Fibroblast of lung (primary cell): Measurements from ENCODE around the gene DND1. TPM values are rescaled to one million over a fixed set of nuclear protein-coding genes. Genes with fewer than 3 reads are reported as not detected.
"Not testable (repeated sequence)": the region's sequence is repeated elsewhere in the genome, so short reads cannot be mapped to it uniquely, and the experiment has no call there.

Source experiments
- DNase-seq, 2 donors: peaks; one replicate each; pipeline versions ENCODE4 v3.0.0 to v3.0.0-alpha.2; 2010; ENCODE audit warnings: low read depth in 2 of 2
- H2AFZ ChIP-seq: 2 replicates; pipeline ENCODE4 v1.5.1; 2012; ENCODE audit warnings: low read length, control low read depth, inconsistent platforms
- H3K27ac ChIP-seq: 2 replicates; pipeline ENCODE4 v1.5.1; 2011; ENCODE audit warnings: low read length, control low read depth; ENCODE audit not compliant: insufficient read depth
- H3K27me3 ChIP-seq: 2 replicates; pipeline ENCODE4 v1.5.1; 2011; ENCODE audit warnings: mild to moderate bottlenecking, low read length; ENCODE audit not compliant: control insufficient read depth, insufficient read depth
- H3K36me3 ChIP-seq: 2 replicates; pipeline ENCODE4 v1.5.1; 2011; ENCODE audit warnings: low read length; ENCODE audit not compliant: control insufficient read depth, insufficient read depth
- H3K4me1 ChIP-seq: 2 replicates; pipeline ENCODE4 v1.5.1; 2011; ENCODE audit warnings: low read length; ENCODE audit not compliant: control insufficient read depth, insufficient read depth; ENCODE audit errors: extremely low read depth
- H3K4me2 ChIP-seq: 2 replicates; pipeline ENCODE4 v1.5.1; 2011; ENCODE audit warnings: low read length, control low read depth; ENCODE audit not compliant: insufficient read depth; ENCODE audit errors: extremely low read depth
- H3K4me3 ChIP-seq, 4 experiments: fragments of 200-600 bp in 1 of 4; sonication (generic) in 1 of 4; replicated peaks in 1 of 4; 2 replicates each; pipeline ENCODE4 v1.5.1; 2011 to 2016; ENCODE audit warnings: low read length in 4 of 4, low read depth in 3 of 4, mild to moderate bottlenecking in 3 of 4, control low read depth in 2 of 4, inconsistent platforms in 1 of 4, mixed read lengths in 1 of 4; ENCODE audit not compliant: insufficient read depth in 1 of 4; ENCODE audit errors: control extremely low read depth in 1 of 4
- H3K79me2 ChIP-seq: 2 replicates; pipeline ENCODE4 v1.5.1; 2012; ENCODE audit warnings: mild to moderate bottlenecking, low read length, inconsistent platforms; ENCODE audit not compliant: control insufficient read depth, insufficient read depth
- H3K9ac ChIP-seq: 2 replicates; pipeline ENCODE4 v1.5.1; 2011; ENCODE audit warnings: mild to moderate bottlenecking, low read length, control low read depth; ENCODE audit not compliant: insufficient read depth
- H3K9me3 ChIP-seq: 2 replicates; pipeline ENCODE4 v1.5.1; 2012; ENCODE audit warnings: low read depth, low read length; ENCODE audit not compliant: control insufficient read depth, insufficient read depth
- H4K20me1 ChIP-seq: 2 replicates; pipeline ENCODE4 v1.5.1; 2011; ENCODE audit warnings: low read length; ENCODE audit not compliant: control insufficient read depth, insufficient read depth; ENCODE audit errors: extremely low read depth
- CTCF ChIP-seq, 2 donors: IDR thresholded peaks in 1 of 2; conservative IDR thresholded peaks in 1 of 2; 1 replicate in 1 of 2; 2 replicates in 1 of 2; pipeline ENCODE4 v1.5.1; 2011 to 2012; ENCODE audit warnings: low read length in 2 of 2, control low read depth in 1 of 2, inconsistent platforms in 1 of 2, low read depth in 1 of 2, mild to moderate bottlenecking in 1 of 2
- EZH2 ChIP-seq: IDR thresholded peaks from 2 replicates; pipeline ENCODE4 v1.5.1; 2012; ENCODE audit warnings: low read length, control low read depth, mild to moderate bottlenecking; ENCODE audit errors: missing control alignments
- polyA plus RNA-seq, 2 donors: library from polyadenylated mRNA; depleted of rRNA in 1 of 2; stranded (reverse) in 1 of 2; unstranded in 1 of 2; fragments of >200 nt; gene quantifications; 2 replicates each; pipeline ENCODE4 v1.2.1, GENCODE V29; 2011 to 2012; ENCODE audit warnings: missing spikeins in 1 of 2
- total RNA-seq: library from RNA; depleted of rRNA; stranded (reverse); fragments of >200 nt; gene quantifications from 2 replicates; pipeline ENCODE4 v1.2.1, GENCODE V29; 2014

Gene DND1
- total and polyA plus RNA-seq, 2 donors (not counting 1 experiment from before 2014, with no cell fraction given) = 0.15 to 0.33 TPM

DNA sequence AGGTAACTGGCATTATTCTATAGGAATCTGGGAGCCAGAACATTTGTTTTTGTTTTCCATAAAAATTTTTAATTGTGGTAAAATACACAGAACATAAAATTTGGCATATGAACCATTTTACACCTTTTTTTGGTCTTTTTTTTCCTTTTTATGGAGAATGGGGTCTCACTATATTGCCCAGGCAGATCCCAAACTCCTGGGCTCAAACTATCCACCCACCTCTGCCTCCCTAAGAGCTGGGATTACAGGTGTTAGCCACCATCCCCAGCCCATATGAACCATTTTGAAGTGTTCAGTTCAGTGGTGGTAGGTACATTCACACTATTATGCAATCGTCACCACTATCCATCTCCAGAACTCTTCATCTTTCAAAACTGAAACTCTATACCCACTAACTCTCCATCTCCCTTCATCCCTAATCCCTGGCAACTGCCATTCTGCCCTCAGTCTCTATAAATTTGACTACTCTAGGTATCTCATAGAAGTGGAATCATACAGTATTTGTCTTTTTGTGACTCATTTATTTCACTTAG, 40.3 kb upstream of the DND1 start:
- TF ChIP-seq CTCF (conservative IDR thresholded peaks at IDR 0.05 in 1 of 2, IDR thresholded peaks at IDR 0.05 in 1 of 2; ENCODE audit: low read depth in 1 of 2, low read length in 2 of 2) = no peak
- TF ChIP-seq EZH2 = no peak
- no peaks in the 10 kb centered on the region for H3K36me3 ChIP-seq
- no peak overlapping the region for H3K4me2 ChIP-seq
- H3K4me1 ChIP-seq = no peaks in the 10 kb centered on the region
- H3K4me3 ChIP-seq = no peak overlapping the region
- H3K27ac ChIP-seq = no peak overlapping the region
- H3K9ac ChIP-seq = no peak overlapping the region
- no peak overlapping the region for H2AFZ ChIP-seq
- H3K27me3 ChIP-seq = no peaks in the 10 kb centered on the region
- H3K9me3 ChIP-seq = no peaks in the 10 kb centered on the region
- DNase-seq = no peak
- no peaks in the 10 kb centered on the region for H4K20me1 ChIP-seq
- H3K79me2 ChIP-seq = no peaks in the 10 kb centered on the region

- H3K79me2 ChIP-seq = no peaks in the 10 kb centered on the region
- no peak for DNase-seq
- no peaks in the 10 kb centered on the region for H3K4me1 ChIP-seq
- no peaks in the 10 kb centered on the region for H4K20me1 ChIP-seq
- no peak overlapping the region for H3K4me2 ChIP-seq
- H3K9ac ChIP-seq = no peak overlapping the region
- no peaks in the 10 kb centered on the region for H3K36me3 ChIP-seq
- H3K4me3 ChIP-seq = peak overlapping the region in 1 of 4 experiments; percentile 82
- TF ChIP-seq EZH2 (no peak), CTCF (conservative IDR thresholded peaks at IDR 0.05 in 1 of 2, IDR thresholded peaks at IDR 0.05 in 1 of 2; ENCODE audit: low read depth in 1 of 2, low read length in 2 of 2) (no peak)
- H3K9me3 ChIP-seq = no peaks in the 10 kb centered on the region
- no peak overlapping the region for H2AFZ ChIP-seq
- H3K27me3 ChIP-seq = no peaks in the 10 kb centered on the region
- no peak overlapping the region for H3K27ac ChIP-seq
Observed at GRCh38 chr5:140711794-140712193, 38.4 kb upstream of the DND1 start.

- H3K4me1 ChIP-seq = no peaks in the 10 kb centered on the region
- no peaks in the 10 kb centered on the region for H3K36me3 ChIP-seq
- peak overlapping the region; percentile 82 for H3K4me2 ChIP-seq
- no peaks in the 10 kb centered on the region for H3K9me3 ChIP-seq
- no peaks in the 10 kb centered on the region for H3K79me2 ChIP-seq
- DNase-seq = peak; percentile 95 to 97
- H3K9ac ChIP-seq = peak overlapping the region; percentile 37
- peak overlapping the region; percentile 49 to 82 (median 64) for H3K4me3 ChIP-seq
- TF ChIP-seq EZH2 (no peak), CTCF (conservative IDR thresholded peaks at IDR 0.05 in 1 of 2, IDR thresholded peaks at IDR 0.05 in 1 of 2; ENCODE audit: low read depth in 1 of 2, low read length in 2 of 2) (no peak)
- H3K27me3 ChIP-seq = no peaks in the 10 kb centered on the region
- no peaks in the 10 kb centered on the region for H4K20me1 ChIP-seq
- H2AFZ ChIP-seq = peak overlapping the region; percentile 92
- peak overlapping the region; percentile 76 for H3K27ac ChIP-seq
Observed at GRCh38 chr5:140710899-140711552, 37.6 kb upstream of the DND1 start.

DNA sequence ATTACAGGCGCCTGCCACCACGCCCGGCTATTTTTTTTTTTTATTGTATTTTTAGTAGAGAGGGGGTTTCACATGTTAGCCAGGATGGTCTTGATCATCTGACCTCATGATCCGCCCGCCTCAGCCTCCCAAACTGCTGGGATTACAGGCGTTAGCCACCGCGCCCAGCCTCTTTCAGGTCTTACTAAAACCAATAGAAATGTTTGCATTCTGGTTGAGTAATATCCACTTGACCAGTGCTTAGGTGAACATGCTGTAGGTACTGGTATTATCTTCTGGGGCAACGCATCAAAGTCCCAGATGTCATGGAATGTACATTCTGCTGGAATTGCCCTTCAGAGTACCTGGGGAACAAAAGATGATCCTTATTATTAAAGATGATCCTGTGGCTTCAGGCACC, 35.4 kb upstream of the DND1 start:
- H3K27ac ChIP-seq, H3K27me3 ChIP-seq, H3K36me3 ChIP-seq, DNase-seq, H2AFZ ChIP-seq, H3K79me2 ChIP-seq, H4K20me1 ChIP-seq, H3K9ac ChIP-seq, H3K4me1 ChIP-seq, H3K4me3 ChIP-seq, H3K9me3 ChIP-seq, H3K4me2 ChIP-seq: not testable (repeated sequence)
